ENCODE results near the gene ICAM4.

The ICAM4 gene

DNA sequence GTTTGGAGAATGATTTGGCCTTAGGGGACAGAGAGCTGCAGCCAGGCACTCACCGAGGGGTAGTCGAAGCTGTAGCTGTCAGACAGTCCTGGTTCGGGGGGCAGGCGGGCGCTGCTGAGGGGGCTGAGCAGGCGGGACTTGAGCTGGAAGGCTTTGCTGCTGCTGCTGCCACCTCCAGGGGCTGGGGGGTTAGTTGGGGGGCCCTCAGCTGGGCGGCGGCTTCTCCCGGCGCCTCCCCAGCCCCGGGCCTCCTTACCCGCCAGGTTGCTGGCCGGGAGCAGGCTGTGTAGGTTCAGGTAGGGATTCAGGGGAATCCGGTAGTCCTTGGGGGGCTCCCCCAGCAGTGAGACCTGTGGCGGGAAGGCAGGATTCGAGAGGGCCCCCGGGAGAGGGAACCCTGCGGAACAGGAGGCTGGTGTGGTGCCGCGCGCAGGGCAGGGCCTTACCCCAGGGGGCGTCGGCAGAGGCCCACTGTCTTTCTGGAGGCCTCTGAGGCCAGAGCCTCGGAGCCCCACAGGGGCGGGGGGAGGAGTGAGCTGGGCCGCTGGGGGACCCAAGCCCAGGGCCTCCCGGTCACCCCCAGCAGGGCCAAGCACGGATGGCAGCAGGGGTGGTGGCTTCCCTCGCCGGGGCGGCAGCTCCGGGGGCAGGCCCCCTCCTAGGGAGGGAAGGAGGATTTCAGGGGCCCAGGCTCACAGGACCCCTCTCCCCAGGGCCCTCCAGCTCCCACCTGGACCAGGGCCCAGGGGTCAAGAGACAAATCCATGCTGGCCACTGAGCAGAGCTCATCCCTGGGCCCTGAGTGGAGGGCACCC is 34.1 kb downstream of the ICAM4 start:
- H3K27ac ChIP-seq (ENCODE audit: low read length): no peak overlapping the region
- no peaks in the 10 kb centered on the region for H3K27me3 ChIP-seq (replicated peaks; ENCODE audit: insufficient read depth, low read length)
- H3K9me2 ChIP-seq (replicated peaks; ENCODE audit: insufficient read depth, low read length): no peaks in the 10 kb centered on the region
- 0 out of 2 replicates have a peak, but pooled peaks cover 4% of the 10 kb centered on the region for H3K4me1 ChIP-seq (ENCODE audit: low read length)
- no peak for TF ChIP-seq EZH2phosphoT487 (IDR thresholded peaks at IDR 0.05; ENCODE audit: low read length)
- TF ChIP-seq, protein P1, sequence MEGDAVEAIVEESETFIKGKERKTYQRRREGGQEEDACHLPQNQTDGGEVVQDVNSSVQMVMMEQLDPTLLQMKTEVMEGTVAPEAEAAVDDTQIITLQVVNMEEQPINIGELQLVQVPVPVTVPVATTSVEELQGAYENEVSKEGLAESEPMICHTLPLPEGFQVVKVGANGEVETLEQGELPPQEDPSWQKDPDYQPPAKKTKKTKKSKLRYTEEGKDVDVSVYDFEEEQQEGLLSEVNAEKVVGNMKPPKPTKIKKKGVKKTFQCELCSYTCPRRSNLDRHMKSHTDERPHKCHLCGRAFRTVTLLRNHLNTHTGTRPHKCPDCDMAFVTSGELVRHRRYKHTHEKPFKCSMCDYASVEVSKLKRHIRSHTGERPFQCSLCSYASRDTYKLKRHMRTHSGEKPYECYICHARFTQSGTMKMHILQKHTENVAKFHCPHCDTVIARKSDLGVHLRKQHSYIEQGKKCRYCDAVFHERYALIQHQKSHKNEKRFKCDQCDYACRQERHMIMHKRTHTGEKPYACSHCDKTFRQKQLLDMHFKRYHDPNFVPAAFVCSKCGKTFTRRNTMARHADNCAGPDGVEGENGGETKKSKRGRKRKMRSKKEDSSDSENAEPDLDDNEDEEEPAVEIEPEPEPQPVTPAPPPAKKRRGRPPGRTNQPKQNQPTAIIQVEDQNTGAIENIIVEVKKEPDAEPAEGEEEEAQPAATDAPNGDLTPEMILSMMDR (IDR thresholded peaks at IDR 0.05; ENCODE audit: low read length): no peak
- no peak for TF ChIP-seq EZH2 (optimal IDR thresholded peaks at IDR 0.05; ENCODE audit: low read depth, low read length)
- no peaks in the 10 kb centered on the region for H3F3A ChIP-seq (ENCODE audit: insufficient read depth, low read length)
- H3K36me3 ChIP-seq (replicated peaks; ENCODE audit: insufficient read depth, low read length): no peaks in the 10 kb centered on the region
- no peak overlapping the region for H3K4me2 ChIP-seq (ENCODE audit: low read depth, low read length)
- no peaks in the 10 kb centered on the region for H4K20me1 ChIP-seq (ENCODE audit: insufficient read depth, low read length)
- H3K9ac ChIP-seq (ENCODE audit: low read length): no peak overlapping the region
- no peak for DNase-seq
- no peak overlapping the region for H2AFZ ChIP-seq (ENCODE audit: low read length)
- 0 out of 2 replicates have a peak, but pooled peaks cover 3% of the 10 kb centered on the region for H3K79me2 ChIP-seq (ENCODE audit: low read length)
- H3K4me3 ChIP-seq (ENCODE audit: low read length): no peak overlapping the region
- H3K9me3 ChIP-seq (replicated peaks; ENCODE audit: insufficient read depth, low read length): no peaks in the 10 kb centered on the region

DNA sequence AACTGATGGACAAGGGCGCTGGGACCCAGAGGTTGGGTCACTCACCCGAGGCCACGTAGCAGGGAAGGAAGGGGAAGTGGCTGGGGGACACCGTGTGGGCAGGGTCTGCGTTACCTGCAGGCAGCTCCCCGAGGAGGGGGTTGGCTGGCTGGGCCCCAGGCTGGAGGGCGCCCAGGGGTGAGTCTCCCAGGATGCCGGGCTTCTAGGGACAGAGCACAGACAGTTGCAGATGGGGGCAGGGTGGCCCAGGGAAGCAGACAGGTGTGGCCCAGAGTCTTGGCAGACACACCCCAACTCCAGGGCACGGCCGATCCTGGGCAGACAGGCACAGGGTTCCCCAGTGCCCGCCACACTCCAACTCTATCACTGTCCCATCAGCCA is 34.7 kb downstream of the ICAM4 start:
- Histone ChIP-seq H2AFZ (ENCODE audit: low read length) (no peak overlapping the region), H3K9me2 (replicated peaks; ENCODE audit: insufficient read depth, low read length) (no peaks in the 10 kb centered on the region), H3K9ac (ENCODE audit: low read length) (no peak overlapping the region), H4K20me1 (ENCODE audit: insufficient read depth, low read length) (no peaks in the 10 kb centered on the region), H3K9me3 (replicated peaks; ENCODE audit: insufficient read depth, low read length) (no peaks in the 10 kb centered on the region), H3K4me1 (ENCODE audit: low read length) (no peaks in the 10 kb centered on the region), H3F3A (ENCODE audit: insufficient read depth, low read length) (no peaks in the 10 kb centered on the region), H3K79me2 (ENCODE audit: low read length) (0 out of 2 replicates have a peak, but pooled peaks cover 3% of the 10 kb centered on the region), H3K36me3 (replicated peaks; ENCODE audit: insufficient read depth, low read length) (no peaks in the 10 kb centered on the region), H3K4me2 (ENCODE audit: low read depth, low read length) (no peak overlapping the region), H3K27me3 (replicated peaks; ENCODE audit: insufficient read depth, low read length) (no peaks in the 10 kb centered on the region), H3K4me3 (ENCODE audit: low read length) (no peak overlapping the region), H3K27ac (ENCODE audit: low read length) (no peak overlapping the region)
- TF ChIP-seq EZH2 (optimal IDR thresholded peaks at IDR 0.05; ENCODE audit: low read depth, low read length): no peak
- TF ChIP-seq, protein P1 (IDR thresholded peaks at IDR 0.05; ENCODE audit: low read length): no peak
- no peak for TF ChIP-seq EZH2phosphoT487 (IDR thresholded peaks at IDR 0.05; ENCODE audit: low read length)
- no peak for DNase-seq

DNA sequence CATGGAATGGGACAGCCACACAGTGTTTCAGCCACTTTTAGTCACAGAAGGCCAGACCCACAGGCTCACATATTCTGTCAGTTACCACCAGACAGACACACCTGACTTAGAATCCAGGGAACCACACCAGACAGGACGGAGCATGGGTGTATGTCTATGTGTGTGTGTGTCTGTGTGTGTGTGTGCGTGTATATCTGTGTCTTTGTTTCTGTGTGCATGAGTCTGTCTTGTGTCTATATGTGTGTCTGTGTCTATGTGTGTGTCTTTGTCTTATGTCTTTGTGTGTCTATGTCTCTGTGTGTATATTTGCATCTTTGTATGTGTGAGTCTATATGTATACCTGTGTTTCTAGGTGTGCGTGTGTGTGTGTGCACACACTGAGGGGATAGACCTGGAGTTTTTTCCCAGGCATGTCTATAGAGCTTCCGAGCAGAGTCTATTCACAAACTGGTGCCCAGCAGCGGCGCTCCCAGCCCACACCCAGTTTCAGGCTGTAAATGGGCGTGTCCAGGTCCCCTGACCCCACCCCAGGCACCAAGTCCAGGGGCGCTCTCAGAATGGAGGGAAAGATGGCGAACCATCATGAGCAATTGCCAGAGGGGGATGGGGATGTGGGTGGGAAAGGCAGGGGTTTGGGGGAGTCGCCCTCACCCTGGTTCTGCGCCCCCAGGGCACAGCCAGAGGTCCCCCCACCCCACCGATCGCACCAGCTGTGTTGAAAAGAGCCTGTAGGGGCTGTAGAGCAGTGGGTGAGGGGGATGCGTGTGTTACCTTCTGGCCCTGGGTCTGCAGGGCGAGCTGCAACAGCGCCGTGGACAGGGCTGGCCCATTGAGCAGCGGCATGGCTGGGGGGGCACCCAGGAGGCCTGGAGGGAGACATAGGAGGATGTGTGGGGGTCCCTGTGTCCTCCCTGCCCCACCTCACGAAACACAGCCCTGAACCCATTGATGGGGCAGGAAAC is 35.4 kb downstream of the ICAM4 start:
- H3K4me1 ChIP-seq (ENCODE audit: low read length): no peaks in the 10 kb centered on the region
- H2AFZ ChIP-seq (ENCODE audit: low read length): no peak overlapping the region
- H3K27ac ChIP-seq (ENCODE audit: low read length): no peak overlapping the region
- peaks cover 5% of the 10 kb centered on the region for H3K79me2 ChIP-seq (ENCODE audit: low read length)
- H3K9ac ChIP-seq (ENCODE audit: low read length): no peak overlapping the region
- no peaks in the 10 kb centered on the region for H3K9me2 ChIP-seq (replicated peaks; ENCODE audit: insufficient read depth, low read length)
- no peak for DNase-seq
- no peak overlapping the region for H3K4me3 ChIP-seq (ENCODE audit: low read length)
- H3K4me2 ChIP-seq (ENCODE audit: low read depth, low read length): no peak overlapping the region
- no peaks in the 10 kb centered on the region for H4K20me1 ChIP-seq (ENCODE audit: insufficient read depth, low read length)
- TF ChIP-seq EZH2phosphoT487 (IDR thresholded peaks at IDR 0.05; ENCODE audit: low read length) (no peak), EZH2 (optimal IDR thresholded peaks at IDR 0.05; ENCODE audit: low read depth, low read length) (no peak)
- TF ChIP-seq, protein P1 (IDR thresholded peaks at IDR 0.05; ENCODE audit: low read length): no peak
- H3K27me3 ChIP-seq (replicated peaks; ENCODE audit: insufficient read depth, low read length): no peaks in the 10 kb centered on the region
- H3K9me3 ChIP-seq (replicated peaks; ENCODE audit: insufficient read depth, low read length): no peaks in the 10 kb centered on the region
- H3K36me3 ChIP-seq (replicated peaks; ENCODE audit: insufficient read depth, low read length): no peaks in the 10 kb centered on the region
- H3F3A ChIP-seq (ENCODE audit: insufficient read depth, low read length): no peaks in the 10 kb centered on the region

Measured in MM.1S (cell line).